Fibroblast of lung (primary cell): ENCODE data around the gene F10. TPM values are rescaled to one million over a fixed set of nuclear protein-coding genes. Genes with fewer than 3 reads are reported as not detected.

Experiments
- DNase-seq, 2 donors: peaks; one replicate each; pipeline versions ENCODE4 v3.0.0 to v3.0.0-alpha.2; 2010; ENCODE audit warnings: low read depth in 2 of 2
- H2AFZ ChIP-seq: 2 replicates; pipeline ENCODE4 v1.5.1; 2012; ENCODE audit warnings: low read length, control low read depth, inconsistent platforms
- H3K27ac ChIP-seq: 2 replicates; pipeline ENCODE4 v1.5.1; 2011; ENCODE audit warnings: low read length, control low read depth; ENCODE audit not compliant: insufficient read depth
- H3K27me3 ChIP-seq: 2 replicates; pipeline ENCODE4 v1.5.1; 2011; ENCODE audit warnings: mild to moderate bottlenecking, low read length; ENCODE audit not compliant: control insufficient read depth, insufficient read depth
- H3K36me3 ChIP-seq: 2 replicates; pipeline ENCODE4 v1.5.1; 2011; ENCODE audit warnings: low read length; ENCODE audit not compliant: control insufficient read depth, insufficient read depth
- H3K4me1 ChIP-seq: 2 replicates; pipeline ENCODE4 v1.5.1; 2011; ENCODE audit warnings: low read length; ENCODE audit not compliant: control insufficient read depth, insufficient read depth; ENCODE audit errors: extremely low read depth
- H3K4me2 ChIP-seq: 2 replicates; pipeline ENCODE4 v1.5.1; 2011; ENCODE audit warnings: low read length, control low read depth; ENCODE audit not compliant: insufficient read depth; ENCODE audit errors: extremely low read depth
- H3K4me3 ChIP-seq, 4 experiments: fragments of 200-600 bp in 1 of 4; sonication (generic) in 1 of 4; replicated peaks in 1 of 4; 2 replicates each; pipeline ENCODE4 v1.5.1; 2011 to 2016; ENCODE audit warnings: low read length in 4 of 4, low read depth in 3 of 4, mild to moderate bottlenecking in 3 of 4, control low read depth in 2 of 4, inconsistent platforms in 1 of 4, mixed read lengths in 1 of 4; ENCODE audit not compliant: insufficient read depth in 1 of 4; ENCODE audit errors: control extremely low read depth in 1 of 4
- H3K79me2 ChIP-seq: 2 replicates; pipeline ENCODE4 v1.5.1; 2012; ENCODE audit warnings: mild to moderate bottlenecking, low read length, inconsistent platforms; ENCODE audit not compliant: control insufficient read depth, insufficient read depth
- H3K9ac ChIP-seq: 2 replicates; pipeline ENCODE4 v1.5.1; 2011; ENCODE audit warnings: mild to moderate bottlenecking, low read length, control low read depth; ENCODE audit not compliant: insufficient read depth
- H3K9me3 ChIP-seq: 2 replicates; pipeline ENCODE4 v1.5.1; 2012; ENCODE audit warnings: low read depth, low read length; ENCODE audit not compliant: control insufficient read depth, insufficient read depth
- H4K20me1 ChIP-seq: 2 replicates; pipeline ENCODE4 v1.5.1; 2011; ENCODE audit warnings: low read length; ENCODE audit not compliant: control insufficient read depth, insufficient read depth; ENCODE audit errors: extremely low read depth
- CTCF ChIP-seq, 2 donors: IDR thresholded peaks in 1 of 2; conservative IDR thresholded peaks in 1 of 2; 1 replicate in 1 of 2; 2 replicates in 1 of 2; pipeline ENCODE4 v1.5.1; 2011 to 2012; ENCODE audit warnings: low read length in 2 of 2, control low read depth in 1 of 2, inconsistent platforms in 1 of 2, low read depth in 1 of 2, mild to moderate bottlenecking in 1 of 2
- EZH2 ChIP-seq: IDR thresholded peaks from 2 replicates; pipeline ENCODE4 v1.5.1; 2012; ENCODE audit warnings: low read length, control low read depth, mild to moderate bottlenecking; ENCODE audit errors: missing control alignments
- polyA plus RNA-seq, 2 donors: library from polyadenylated mRNA; depleted of rRNA in 1 of 2; stranded (reverse) in 1 of 2; unstranded in 1 of 2; fragments of >200 nt; gene quantifications; 2 replicates each; pipeline ENCODE4 v1.2.1, GENCODE V29; 2011 to 2012; ENCODE audit warnings: missing spikeins in 1 of 2
- total RNA-seq: library from RNA; depleted of rRNA; stranded (reverse); fragments of >200 nt; gene quantifications from 2 replicates; pipeline ENCODE4 v1.2.1, GENCODE V29; 2014

F10 gene
- total and polyA plus RNA-seq, 2 donors (not counting 1 experiment from before 2014, with no cell fraction given) = 39.9 to 41.5 TPM

GRCh38 chr13:113138792-113139551, 16.4 kb downstream of the F10 start:
- Histone ChIP-seq H3K4me1 (no peaks in the 10 kb centered on the region), H2AFZ (no peak overlapping the region), H3K27me3 (no peaks in the 10 kb centered on the region), H3K4me3 (no peak overlapping the region), H3K79me2 (no peaks in the 10 kb centered on the region), H3K9me3 (no peaks in the 10 kb centered on the region), H3K27ac (no peak overlapping the region), H3K9ac (no peak overlapping the region), H3K36me3 (no peaks in the 10 kb centered on the region), H3K4me2 (no peak overlapping the region), H4K20me1 (no peaks in the 10 kb centered on the region)
- no peak for DNase-seq
- TF ChIP-seq CTCF (conservative IDR thresholded peaks at IDR 0.05 in 1 of 2, IDR thresholded peaks at IDR 0.05 in 1 of 2; ENCODE audit: low read depth in 1 of 2, low read length in 2 of 2) (no peak), EZH2 (no peak)

- Histone ChIP-seq H3K27me3 (no peaks in the 10 kb centered on the region), H3K9me3 (no peaks in the 10 kb centered on the region), H3K27ac (no peak overlapping the region), H3K79me2 (no peaks in the 10 kb centered on the region), H3K4me1 (no peaks in the 10 kb centered on the region), H3K9ac (no peak overlapping the region), H3K4me3 (no peak overlapping the region), H3K4me2 (no peak overlapping the region), H3K36me3 (no peaks in the 10 kb centered on the region), H2AFZ (no peak overlapping the region), H4K20me1 (no peaks in the 10 kb centered on the region)
- TF ChIP-seq EZH2 (no peak), CTCF (conservative IDR thresholded peaks at IDR 0.05 in 1 of 2, IDR thresholded peaks at IDR 0.05 in 1 of 2; ENCODE audit: low read depth in 1 of 2, low read length in 2 of 2) (no peak)
- no peak for DNase-seq
Measured at GRCh38 chr13:113139577-113139976, 17.0 kb downstream of the F10 start.

GRCh38 chr13:113140677-113141600, 18.3 kb downstream of the F10 start:
- Histone ChIP-seq H4K20me1 (no peaks in the 10 kb centered on the region), H3K36me3 (no peaks in the 10 kb centered on the region), H3K4me1 (no peaks in the 10 kb centered on the region), H3K4me3 (no peak overlapping the region), H3K9me3 (no peaks in the 10 kb centered on the region), H3K4me2 (no peak overlapping the region), H3K27me3 (no peaks in the 10 kb centered on the region), H3K79me2 (no peaks in the 10 kb centered on the region), H3K27ac (no peak overlapping the region), H2AFZ (no peak overlapping the region), H3K9ac (no peak overlapping the region)
- no peak for DNase-seq
- TF ChIP-seq EZH2 (no peak), CTCF (conservative IDR thresholded peaks at IDR 0.05 in 1 of 2, IDR thresholded peaks at IDR 0.05 in 1 of 2; ENCODE audit: low read depth in 1 of 2, low read length in 2 of 2) (no peak)
